WI38 (cell line): Measurements from ENCODE around the gene ACER1.

Experiments
- H3K4me3 ChIP-seq: 2 replicates; pipeline ENCODE4 v1.5.1; 2011; ENCODE audit warnings: low read depth, mild to moderate bottlenecking, control low read depth, low read length
- CTCF ChIP-seq: IDR thresholded peaks from 2 replicates; pipeline ENCODE4 v1.5.1; 2012; ENCODE audit warnings: low read depth, mild to moderate bottlenecking, control low read depth, low read length

Gene ACER1

GRCh38 chr19:6273701-6274601 lies 59.5 kb downstream of the ACER1 start:
- TF ChIP-seq CTCF, result no peak
- H3K4me3 ChIP-seq, result peak overlapping the region; percentile 43

DNA sequence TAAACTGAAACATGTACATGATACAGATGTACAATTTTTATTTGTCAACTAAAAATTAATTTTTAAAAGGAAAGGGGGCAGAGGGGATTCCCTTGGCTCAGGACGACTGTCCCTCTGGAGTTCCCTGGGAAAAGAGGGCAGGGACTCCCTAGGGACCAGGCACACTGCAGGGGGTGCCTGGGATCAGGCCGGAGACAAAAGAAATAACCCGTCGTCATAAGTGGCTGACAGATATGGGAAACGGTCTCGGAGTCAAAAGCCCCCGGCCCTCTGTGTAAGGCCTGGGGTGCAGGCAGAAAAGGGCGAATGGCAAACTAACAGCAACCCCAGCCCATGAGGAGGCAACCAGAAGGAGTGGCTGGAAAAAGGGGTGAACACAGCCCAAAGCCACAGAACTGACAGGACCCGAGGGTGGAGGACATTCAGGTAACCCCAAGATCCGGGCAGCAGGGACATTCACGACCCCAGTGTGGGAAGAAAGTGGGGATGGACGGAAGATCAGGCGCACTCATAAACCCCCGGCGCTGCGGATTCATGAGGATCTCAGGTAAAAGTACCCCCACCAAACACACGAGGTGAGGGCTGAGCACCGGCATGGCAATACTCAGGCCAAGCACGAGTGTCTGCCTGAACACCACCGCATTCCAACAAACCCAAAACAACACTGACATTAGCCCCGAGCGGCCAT lies 60.4 kb downstream of the ACER1 start:
- TF ChIP-seq CTCF, result no peak
- peak overlapping the region; percentile 43 for H3K4me3 ChIP-seq

- peak overlapping the region; percentile 45 for H3K4me3 ChIP-seq
- TF ChIP-seq CTCF, result no peak
Observed at GRCh38 chr19:6272411-6272791, 61.0 kb downstream of the ACER1 start.

GRCh38 chr19:6271721-6272410 lies 61.5 kb downstream of the ACER1 start:
- H3K4me3 ChIP-seq, result peak overlapping the region; percentile 45
- TF ChIP-seq CTCF, result 0 out of 2 replicates have a peak, but pooled peaks have one; percentile 15

GRCh38 chr19:6271251-6271650 lies 62.2 kb downstream of the ACER1 start:
- peak; percentile 33; the same call in 1 of the 2 replicates for TF ChIP-seq CTCF
- peak overlapping the region; percentile 45 for H3K4me3 ChIP-seq

DNA sequence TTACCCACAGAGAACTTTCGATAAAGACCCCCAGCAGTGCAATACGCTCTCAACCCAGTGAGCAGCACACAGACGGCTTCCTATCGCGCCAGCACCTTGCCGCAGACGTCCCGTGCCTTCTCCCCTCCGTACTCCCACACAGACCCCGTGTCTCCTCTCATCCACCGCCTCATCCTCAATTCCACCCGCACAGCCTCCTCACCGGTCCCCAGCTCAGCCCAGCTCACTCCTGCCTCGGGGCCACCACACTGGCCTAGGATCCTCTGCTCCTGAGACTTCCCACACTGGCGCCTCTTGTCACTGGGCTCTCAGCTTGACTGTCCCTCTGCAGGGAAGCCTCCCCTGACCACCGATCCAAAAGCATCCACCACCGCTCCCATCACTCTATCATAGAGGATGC lies 62.6 kb downstream of the ACER1 start:
- no peak overlapping the region for H3K4me3 ChIP-seq

More for the DNA sequence above, 62.6 kb downstream of the ACER1 start:
- no peak for TF ChIP-seq CTCF
